ENCODE data around the gene ACOT11.

ACOT11 gene

DNA sequence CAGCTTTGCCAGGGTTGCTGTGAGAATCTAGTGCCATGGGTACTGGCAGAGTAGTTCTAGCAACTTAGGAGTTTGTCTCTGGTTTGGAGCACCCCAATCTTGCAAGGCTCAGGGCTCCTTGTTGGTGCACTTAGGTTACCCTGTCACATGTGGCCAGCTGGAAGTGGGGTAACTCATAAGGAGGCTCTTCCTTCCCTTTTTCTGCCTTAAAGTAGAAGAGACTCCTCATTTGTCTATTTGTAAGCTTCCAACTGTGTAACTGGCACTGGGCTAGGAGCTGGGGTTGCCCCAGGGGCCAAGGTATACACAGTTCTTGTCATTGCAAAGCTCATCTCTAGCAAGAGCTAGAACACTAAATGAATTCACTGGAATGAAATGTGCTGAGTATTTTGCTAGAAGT is 104.1 kb downstream of the ACOT11 start:
- DNase-seq: no peak

DNA sequence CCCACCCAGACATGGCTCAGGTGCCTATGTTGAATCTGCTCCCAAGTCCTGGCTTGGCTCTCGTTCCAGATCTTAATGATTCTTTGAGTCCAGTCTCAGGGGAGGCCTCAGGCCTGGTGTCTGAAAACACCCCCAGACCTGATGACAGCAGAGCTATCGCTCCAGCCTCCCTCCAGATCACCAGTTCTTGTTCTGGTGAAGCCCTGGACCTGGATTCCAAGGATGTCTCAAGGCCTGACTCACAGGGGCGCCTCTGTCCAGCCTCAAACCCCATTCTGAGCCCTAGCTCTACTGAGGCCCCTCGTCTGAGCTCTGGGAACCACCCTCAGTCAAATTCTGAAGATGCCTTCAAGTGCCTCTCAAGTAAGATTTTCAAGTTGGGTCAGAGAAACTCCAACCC is 105.0 kb downstream of the ACOT11 start:
- no peak for DNase-seq

DNA sequence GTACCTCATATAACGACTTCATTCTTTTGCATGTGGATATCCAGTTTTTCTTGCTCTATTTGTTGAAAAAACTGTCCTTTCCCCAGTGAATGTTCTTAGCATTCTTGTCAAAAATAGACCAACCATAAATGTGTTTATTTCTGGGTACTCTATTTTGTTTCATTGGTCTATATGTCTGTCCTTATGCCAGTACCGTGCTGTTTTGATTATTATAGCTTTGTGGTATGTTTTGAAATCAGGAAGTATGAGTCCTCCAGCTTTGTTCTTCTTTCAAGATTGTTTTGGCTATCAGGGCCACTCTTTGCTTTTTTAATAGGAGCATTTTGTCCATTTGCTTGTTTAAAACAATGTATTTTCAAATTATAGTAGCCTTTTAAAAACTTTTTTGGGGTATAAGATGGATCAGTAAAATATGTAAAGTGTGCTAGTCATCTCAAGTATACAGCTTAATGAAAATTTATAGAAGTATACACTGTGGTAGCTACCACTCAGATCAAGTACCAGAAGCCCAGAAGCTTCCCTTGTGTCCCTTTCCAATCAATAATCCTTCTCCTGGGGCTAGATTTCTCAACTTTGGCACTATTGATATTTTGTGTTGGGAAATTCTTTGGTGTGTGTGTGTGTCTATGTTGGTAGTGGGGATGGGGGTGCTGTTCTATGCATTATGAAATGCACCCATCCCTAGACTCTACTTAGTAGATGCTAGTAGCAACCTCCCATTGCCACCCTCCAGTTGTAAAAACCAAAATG is 110.3 kb downstream of the ACOT11 start:
- no peak for DNase-seq

Data from right hindlimb (tissue), 1 donor.